Thyroid gland (tissue), 4 donors: ENCODE measurements around the gene SEC61B. TPM values are rescaled to one million over a fixed set of nuclear protein-coding genes. Genes with fewer than 3 reads are reported as not detected.

ENCODE experiments used
- DNase-seq, 2 donors: peaks; one replicate each; pipeline ENCODE4 v3.0.0-alpha.2; 2019
- H3K27ac ChIP-seq, 3 donors: fragments of 200-600 bp; sonication (generic); 1 replicate in 2 of 3; 2 replicates in 1 of 3; pipeline ENCODE4 v1.5.1; 2016 to 2019; ENCODE audit warnings: mild to moderate bottlenecking in 1 of 3, moderate library complexity in 1 of 3
- H3K27me3 ChIP-seq: fragments of 200-600 bp; sonication (generic); one replicate; pipeline ENCODE4 v1.5.1; 2019
- H3K36me3 ChIP-seq, 2 donors: fragments of 200-600 bp; sonication (generic); one replicate each; pipeline ENCODE4 v1.5.1; 2016 to 2019
- H3K4me1 ChIP-seq, 2 donors: fragments of 200-600 bp; sonication (generic); one replicate each; pipeline ENCODE4 v1.5.1; 2017 to 2019
- H3K4me3 ChIP-seq, 3 donors: fragments of 200-600 bp; sonication (generic); replicated peaks in 1 of 3; 1 replicate in 2 of 3; 2 replicates in 1 of 3; pipeline ENCODE4 v1.5.1; 2016; ENCODE audit warnings: mild to moderate bottlenecking in 1 of 3
- H3K9me3 ChIP-seq: fragments of 200-600 bp; sonication (generic); one replicate; pipeline ENCODE4 v1.5.1; 2017
- POLR2A ChIP-seq, 2 donors: fragments of 450-650 bp; IDR thresholded peaks; one replicate each; pipeline ENCODE4 v1.6.1; 2017; ENCODE audit warnings: antibody characterized with exemption in 2 of 2, mild to moderate bottlenecking in 2 of 2, moderate library complexity in 1 of 2
- WGBS, 2 donors: methylation state at CpG; one replicate each; pipeline ENCODE4 v1.1.5; 2017; 5-methylcytosine and 5-hydroxymethylcytosine counted together
- intact Hi-C: fragments of 100-400 bp; cut with DNase I; formaldehyde crosslinking; loops from one replicate; pipeline ENCODE4 v1.15.1; 2023
- total RNA-seq, 4 donors: library from RNA; depleted of rRNA; stranded (reverse); fragments of >200 nt; gene quantifications; one replicate each; pipeline ENCODE4 v1.2.3, GENCODE V29; 2016
- TF ChIP-seq, protein P1 (sequence below), 6 experiments: fragments of 200-600 bp in 3 of 6; fragments of 450-650 bp in 3 of 6; sonication (generic) in 3 of 6; IDR thresholded peaks; one replicate each; pipeline ENCODE4 v1.5.1; 2016 to 2019; ENCODE audit warnings: antibody characterized with exemption in 6 of 6, mild to moderate bottlenecking in 2 of 6, inconsistent platforms in 1 of 6, moderate library complexity in 1 of 6

SEC61B gene
- total RNA-seq, 4 donors from 2014 or later: 88.3 to 203 (median 130) TPM

DNA sequence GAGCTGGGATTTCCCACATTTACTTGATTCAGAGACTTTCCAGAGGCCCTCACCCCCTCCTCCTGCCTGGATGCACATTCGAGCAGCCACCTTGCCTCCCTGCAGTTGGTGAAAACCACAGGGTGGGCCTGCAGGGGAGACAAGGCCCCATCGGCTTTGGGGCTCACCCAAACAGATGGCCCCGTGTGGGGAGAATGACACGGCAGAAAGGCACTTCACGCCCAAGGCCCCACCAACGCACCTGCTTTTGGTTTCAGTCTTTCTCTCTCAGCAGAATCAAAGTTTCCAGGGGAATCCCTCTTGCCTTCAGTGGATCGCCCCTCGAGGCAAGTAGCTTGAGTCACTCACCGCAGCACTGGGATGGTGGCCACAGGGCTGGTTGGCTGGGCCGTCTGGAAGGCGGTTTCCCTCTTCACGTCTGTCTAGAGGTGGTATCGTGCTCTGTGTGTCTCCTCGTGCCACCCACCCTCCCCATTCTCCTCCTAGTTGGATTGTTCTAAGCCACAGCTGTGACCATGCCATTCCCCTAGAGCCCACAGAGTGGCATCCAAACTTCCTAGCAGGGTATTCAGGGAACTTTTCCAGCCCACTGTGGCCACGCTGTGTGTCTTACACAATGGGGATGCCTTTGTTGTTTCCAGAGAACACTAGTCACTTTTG lies 31.8 kb downstream of the SEC61B start:
- Histone ChIP-seq H3K27ac (no peak overlapping the region), H3K27me3 (no peaks in the 10 kb centered on the region), H3K4me3 (no peak overlapping the region), H3K9me3 (no peaks in the 10 kb centered on the region), H3K36me3 (no peaks in the 10 kb centered on the region), H3K4me1 (peaks cover 0 to 3% of the 10 kb centered on the region in 2 donors)
- no peak for DNase-seq
- intact Hi-C loops: no loop called here
- TF ChIP-seq POLR2A (IDR thresholded peaks at IDR 0.05): no peak
- TF ChIP-seq, protein P1, sequence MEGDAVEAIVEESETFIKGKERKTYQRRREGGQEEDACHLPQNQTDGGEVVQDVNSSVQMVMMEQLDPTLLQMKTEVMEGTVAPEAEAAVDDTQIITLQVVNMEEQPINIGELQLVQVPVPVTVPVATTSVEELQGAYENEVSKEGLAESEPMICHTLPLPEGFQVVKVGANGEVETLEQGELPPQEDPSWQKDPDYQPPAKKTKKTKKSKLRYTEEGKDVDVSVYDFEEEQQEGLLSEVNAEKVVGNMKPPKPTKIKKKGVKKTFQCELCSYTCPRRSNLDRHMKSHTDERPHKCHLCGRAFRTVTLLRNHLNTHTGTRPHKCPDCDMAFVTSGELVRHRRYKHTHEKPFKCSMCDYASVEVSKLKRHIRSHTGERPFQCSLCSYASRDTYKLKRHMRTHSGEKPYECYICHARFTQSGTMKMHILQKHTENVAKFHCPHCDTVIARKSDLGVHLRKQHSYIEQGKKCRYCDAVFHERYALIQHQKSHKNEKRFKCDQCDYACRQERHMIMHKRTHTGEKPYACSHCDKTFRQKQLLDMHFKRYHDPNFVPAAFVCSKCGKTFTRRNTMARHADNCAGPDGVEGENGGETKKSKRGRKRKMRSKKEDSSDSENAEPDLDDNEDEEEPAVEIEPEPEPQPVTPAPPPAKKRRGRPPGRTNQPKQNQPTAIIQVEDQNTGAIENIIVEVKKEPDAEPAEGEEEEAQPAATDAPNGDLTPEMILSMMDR (IDR thresholded peaks at IDR 0.05): no peak
- WGBS, 2 donors: 75 to 81% methylated on average over 14 to 15 of the region's 15 CpGs

DNA sequence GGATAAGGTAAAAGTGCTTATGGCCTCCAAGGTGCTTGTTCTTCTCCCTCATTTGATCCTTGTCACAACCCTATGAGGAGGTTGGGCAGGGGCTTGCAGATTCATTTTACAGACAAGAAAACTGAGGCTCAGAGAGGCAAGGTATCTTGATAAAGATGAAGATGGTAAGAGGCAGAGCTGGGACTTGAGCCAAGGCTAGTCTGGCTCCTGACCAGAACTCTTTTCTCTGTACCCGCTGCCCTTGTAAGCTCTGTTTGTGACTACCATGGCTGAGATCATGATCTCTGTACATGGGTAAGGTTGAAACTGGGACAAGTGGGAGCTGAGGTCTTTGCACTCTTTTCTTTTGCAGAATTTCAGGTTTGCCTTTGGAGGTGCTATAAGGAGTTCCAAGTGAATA lies 33.6 kb downstream of the SEC61B start:
- no peak for DNase-seq
- WGBS, 2 donors: 46 to 55% methylated on average over 1 of the region's 1 CpG
- TF ChIP-seq, protein P1 (IDR thresholded peaks at IDR 0.05): no peak
- no peak for TF ChIP-seq POLR2A (IDR thresholded peaks at IDR 0.05)
- H3K4me1 ChIP-seq: peaks cover 5 to 17% of the 10 kb centered on the region in 2 donors
- intact Hi-C loops: no loop called here
- no peak overlapping the region for H3K27ac ChIP-seq
- H3K27me3 ChIP-seq: no peaks in the 10 kb centered on the region
- H3K4me3 ChIP-seq: no peak overlapping the region
- H3K36me3 ChIP-seq: no peaks in the 10 kb centered on the region
- no peaks in the 10 kb centered on the region for H3K9me3 ChIP-seq

DNA sequence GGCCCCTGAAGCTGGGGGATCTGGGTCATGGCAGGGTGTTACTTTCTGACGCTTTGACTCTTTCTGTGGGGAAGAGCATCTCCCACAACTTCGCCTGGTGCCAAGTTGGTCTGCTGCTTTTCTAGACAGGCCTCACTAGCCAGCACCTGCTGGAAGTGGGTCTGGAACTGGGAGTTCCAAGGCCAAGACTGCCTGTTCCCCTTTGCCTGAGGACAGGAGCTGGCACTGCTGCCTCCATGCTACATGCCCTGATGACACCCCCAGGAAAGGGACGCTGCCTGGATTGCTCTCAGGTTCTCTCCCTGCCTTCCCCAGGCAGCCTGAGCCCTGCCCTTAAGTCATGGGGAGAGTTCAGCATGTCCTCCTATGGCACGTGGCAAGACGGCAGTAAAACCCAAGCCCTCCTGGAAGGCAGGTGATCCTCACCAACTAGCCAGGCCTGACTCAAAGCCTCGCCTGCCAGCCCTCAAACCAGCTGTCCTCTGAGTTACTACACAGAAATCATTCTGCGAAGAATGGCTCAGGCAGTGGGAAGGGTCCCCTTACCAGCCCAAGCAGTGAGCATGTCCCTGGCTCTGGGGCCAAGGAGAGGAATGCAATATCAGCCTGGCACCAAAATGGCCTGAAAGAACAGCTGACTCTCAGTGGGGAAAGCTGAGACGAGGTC lies 35.8 kb downstream of the SEC61B start:
- Histone ChIP-seq H3K27me3 (no peaks in the 10 kb centered on the region), H3K27ac (peak overlapping the region in 1 of 3 donors; percentile 84), H3K36me3 (no peaks in the 10 kb centered on the region), H3K4me1 (peaks cover 5 to 17% of the 10 kb centered on the region in 2 donors), H3K9me3 (no peaks in the 10 kb centered on the region), H3K4me3 (no peak overlapping the region)
- TF ChIP-seq POLR2A (IDR thresholded peaks at IDR 0.05): no peak
- TF ChIP-seq, protein P1 (IDR thresholded peaks at IDR 0.05): no peak
- 93 to 96% methylated on average over 6 to 8 of the region's 8 CpGs for WGBS, 2 donors
- DNase-seq: no peak
- intact Hi-C loops: no loop called here

DNA sequence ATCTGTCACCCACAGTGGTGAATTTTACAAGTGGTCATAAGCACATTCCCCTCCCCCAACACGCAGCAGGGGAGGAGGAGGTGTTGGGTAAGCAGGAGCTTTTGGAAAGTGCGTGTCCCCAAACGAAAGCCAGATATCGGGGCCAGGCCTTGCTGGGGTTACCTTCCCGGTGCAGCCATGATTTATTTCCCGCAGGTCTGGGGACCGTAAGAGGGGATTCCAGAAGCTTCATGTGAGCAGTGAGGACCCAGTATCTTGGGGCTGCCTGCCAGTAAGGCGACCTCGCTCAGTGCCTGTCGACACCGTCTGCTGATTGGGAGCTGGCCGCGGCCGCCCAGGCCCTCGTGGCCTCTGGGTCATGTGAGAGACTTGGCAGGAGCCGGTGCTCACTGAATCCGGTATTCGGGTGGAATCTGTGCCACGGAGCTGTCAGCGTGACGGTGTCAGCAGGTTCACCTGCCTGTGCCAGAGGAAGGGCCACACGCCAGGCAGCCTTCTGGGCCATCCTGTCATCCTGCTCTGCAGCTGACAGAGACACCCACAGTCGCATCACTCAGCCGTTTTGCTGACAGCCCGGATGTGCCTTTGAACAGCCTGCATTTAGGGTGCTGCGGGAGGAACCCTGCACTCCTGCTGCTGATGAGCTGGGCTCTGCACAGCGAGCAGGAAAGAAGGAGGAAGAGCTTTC lies 37.3 kb downstream of the SEC61B start:
- 8 to 16% methylated on average over 13 to 18 of the region's 27 CpGs for WGBS, 2 donors
- H3K4me1 ChIP-seq: peaks cover 5 to 17% of the 10 kb centered on the region in 2 donors
- peak overlapping the region; percentile 84 to 91 (median 89) for H3K27ac ChIP-seq
- intact Hi-C loops: no loop called here
- H3K27me3 ChIP-seq: no peaks in the 10 kb centered on the region
- H3K4me3 ChIP-seq: peak overlapping the region in 2 of 3 donors; percentile 13 to 26
- TF ChIP-seq, protein P1 (IDR thresholded peaks at IDR 0.05): no peak
- peak in 1 of 2 donors; percentile 85 for TF ChIP-seq POLR2A (IDR thresholded peaks at IDR 0.05)
- DNase-seq: peak; percentile 98 to 99
- no peaks in the 10 kb centered on the region for H3K9me3 ChIP-seq
- H3K36me3 ChIP-seq: no peaks in the 10 kb centered on the region
